ENCODE results near the gene PANK3.

PANK3 gene

DNA sequence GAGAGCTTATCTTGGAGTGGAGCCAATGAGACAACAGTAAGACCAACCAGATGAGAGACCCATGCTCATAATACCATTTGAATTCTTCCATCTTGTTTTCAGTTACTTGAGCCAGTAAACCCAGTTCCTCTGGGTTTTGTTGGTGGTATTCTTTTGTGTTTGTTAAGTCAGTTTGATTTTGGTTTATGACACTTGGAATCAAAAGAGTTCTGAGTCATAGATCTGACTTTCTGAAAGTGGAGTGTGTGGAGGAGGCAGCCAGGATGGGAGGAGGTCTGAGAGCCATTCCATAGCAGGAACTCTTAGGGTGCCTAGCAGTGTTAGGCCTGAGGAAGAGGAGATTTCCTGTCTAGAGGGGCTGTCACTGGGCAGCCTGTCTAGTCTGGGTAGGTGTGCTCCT is 24.6 kb upstream of the PANK3 start:
- DNase-seq (ENCODE audit: low read depth in 1 of 2, low spot score in 1 of 2) = no peak
- H3K27me3 ChIP-seq (ENCODE audit: insufficient read depth, poor library complexity, severe bottlenecking) = no peaks in the 10 kb centered on the region
- TF ChIP-seq, protein P1, sequence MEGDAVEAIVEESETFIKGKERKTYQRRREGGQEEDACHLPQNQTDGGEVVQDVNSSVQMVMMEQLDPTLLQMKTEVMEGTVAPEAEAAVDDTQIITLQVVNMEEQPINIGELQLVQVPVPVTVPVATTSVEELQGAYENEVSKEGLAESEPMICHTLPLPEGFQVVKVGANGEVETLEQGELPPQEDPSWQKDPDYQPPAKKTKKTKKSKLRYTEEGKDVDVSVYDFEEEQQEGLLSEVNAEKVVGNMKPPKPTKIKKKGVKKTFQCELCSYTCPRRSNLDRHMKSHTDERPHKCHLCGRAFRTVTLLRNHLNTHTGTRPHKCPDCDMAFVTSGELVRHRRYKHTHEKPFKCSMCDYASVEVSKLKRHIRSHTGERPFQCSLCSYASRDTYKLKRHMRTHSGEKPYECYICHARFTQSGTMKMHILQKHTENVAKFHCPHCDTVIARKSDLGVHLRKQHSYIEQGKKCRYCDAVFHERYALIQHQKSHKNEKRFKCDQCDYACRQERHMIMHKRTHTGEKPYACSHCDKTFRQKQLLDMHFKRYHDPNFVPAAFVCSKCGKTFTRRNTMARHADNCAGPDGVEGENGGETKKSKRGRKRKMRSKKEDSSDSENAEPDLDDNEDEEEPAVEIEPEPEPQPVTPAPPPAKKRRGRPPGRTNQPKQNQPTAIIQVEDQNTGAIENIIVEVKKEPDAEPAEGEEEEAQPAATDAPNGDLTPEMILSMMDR (IDR thresholded peaks at IDR 0.05; ENCODE audit: insufficient read depth, low read length) = no peak
- TF ChIP-seq, protein P2, sequence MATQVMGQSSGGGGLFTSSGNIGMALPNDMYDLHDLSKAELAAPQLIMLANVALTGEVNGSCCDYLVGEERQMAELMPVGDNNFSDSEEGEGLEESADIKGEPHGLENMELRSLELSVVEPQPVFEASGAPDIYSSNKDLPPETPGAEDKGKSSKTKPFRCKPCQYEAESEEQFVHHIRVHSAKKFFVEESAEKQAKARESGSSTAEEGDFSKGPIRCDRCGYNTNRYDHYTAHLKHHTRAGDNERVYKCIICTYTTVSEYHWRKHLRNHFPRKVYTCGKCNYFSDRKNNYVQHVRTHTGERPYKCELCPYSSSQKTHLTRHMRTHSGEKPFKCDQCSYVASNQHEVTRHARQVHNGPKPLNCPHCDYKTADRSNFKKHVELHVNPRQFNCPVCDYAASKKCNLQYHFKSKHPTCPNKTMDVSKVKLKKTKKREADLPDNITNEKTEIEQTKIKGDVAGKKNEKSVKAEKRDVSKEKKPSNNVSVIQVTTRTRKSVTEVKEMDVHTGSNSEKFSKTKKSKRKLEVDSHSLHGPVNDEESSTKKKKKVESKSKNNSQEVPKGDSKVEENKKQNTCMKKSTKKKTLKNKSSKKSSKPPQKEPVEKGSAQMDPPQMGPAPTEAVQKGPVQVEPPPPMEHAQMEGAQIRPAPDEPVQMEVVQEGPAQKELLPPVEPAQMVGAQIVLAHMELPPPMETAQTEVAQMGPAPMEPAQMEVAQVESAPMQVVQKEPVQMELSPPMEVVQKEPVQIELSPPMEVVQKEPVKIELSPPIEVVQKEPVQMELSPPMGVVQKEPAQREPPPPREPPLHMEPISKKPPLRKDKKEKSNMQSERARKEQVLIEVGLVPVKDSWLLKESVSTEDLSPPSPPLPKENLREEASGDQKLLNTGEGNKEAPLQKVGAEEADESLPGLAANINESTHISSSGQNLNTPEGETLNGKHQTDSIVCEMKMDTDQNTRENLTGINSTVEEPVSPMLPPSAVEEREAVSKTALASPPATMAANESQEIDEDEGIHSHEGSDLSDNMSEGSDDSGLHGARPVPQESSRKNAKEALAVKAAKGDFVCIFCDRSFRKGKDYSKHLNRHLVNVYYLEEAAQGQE (IDR thresholded peaks at IDR 0.05; ENCODE audit: insufficient replicate concordance, low read depth) = no peak
- no peak for TF ChIP-seq GABPA (IDR thresholded peaks at IDR 0.05; ENCODE audit: low read depth)
- TF ChIP-seq SPI1 (IDR thresholded peaks at IDR 0.05; ENCODE audit: borderline replicate concordance, low read depth) = no peak
- TF ChIP-seq POLR2AphosphoS5 (IDR thresholded peaks at IDR 0.05; ENCODE audit: low read depth) = no peak
- no peak overlapping the region for H3K27ac ChIP-seq (replicated peaks)
- no peak overlapping the region for H3K4me3 ChIP-seq (replicated peaks; ENCODE audit: insufficient read depth, low read length)

DNA sequence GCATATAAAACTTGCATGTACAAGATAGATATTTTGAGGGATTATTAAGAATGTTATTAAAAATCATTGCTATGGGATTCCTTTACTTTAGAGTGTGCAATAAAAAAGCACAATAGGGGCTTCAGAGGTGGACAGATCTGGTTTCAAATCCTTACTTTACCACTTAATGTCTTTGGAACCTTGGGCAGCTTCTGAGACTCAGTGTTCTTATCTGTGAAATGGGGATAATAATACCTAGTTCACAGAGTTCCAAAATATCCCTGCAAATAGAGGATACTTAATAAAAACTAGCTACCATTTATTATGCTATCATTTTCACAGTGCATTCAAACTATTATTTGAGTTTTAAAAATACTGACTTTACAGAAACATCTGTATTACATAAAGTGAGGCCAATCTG is 23.3 kb upstream of the PANK3 start:
- TF ChIP-seq GABPA (IDR thresholded peaks at IDR 0.05; ENCODE audit: low read depth) = no peak
- no peak for TF ChIP-seq POLR2AphosphoS5 (IDR thresholded peaks at IDR 0.05; ENCODE audit: low read depth)
- TF ChIP-seq, protein P2 (IDR thresholded peaks at IDR 0.05; ENCODE audit: insufficient replicate concordance, low read depth) = no peak
- no peak for TF ChIP-seq SPI1 (IDR thresholded peaks at IDR 0.05; ENCODE audit: borderline replicate concordance, low read depth)
- TF ChIP-seq, protein P1 (IDR thresholded peaks at IDR 0.05; ENCODE audit: insufficient read depth, low read length) = no peak
- H3K27me3 ChIP-seq (ENCODE audit: insufficient read depth, poor library complexity, severe bottlenecking) = no peaks in the 10 kb centered on the region
- no peak for DNase-seq (ENCODE audit: low read depth in 1 of 2, low spot score in 1 of 2)
- H3K4me3 ChIP-seq (replicated peaks; ENCODE audit: insufficient read depth, low read length) = no peak overlapping the region
- no peak overlapping the region for H3K27ac ChIP-seq (replicated peaks)

DNA sequence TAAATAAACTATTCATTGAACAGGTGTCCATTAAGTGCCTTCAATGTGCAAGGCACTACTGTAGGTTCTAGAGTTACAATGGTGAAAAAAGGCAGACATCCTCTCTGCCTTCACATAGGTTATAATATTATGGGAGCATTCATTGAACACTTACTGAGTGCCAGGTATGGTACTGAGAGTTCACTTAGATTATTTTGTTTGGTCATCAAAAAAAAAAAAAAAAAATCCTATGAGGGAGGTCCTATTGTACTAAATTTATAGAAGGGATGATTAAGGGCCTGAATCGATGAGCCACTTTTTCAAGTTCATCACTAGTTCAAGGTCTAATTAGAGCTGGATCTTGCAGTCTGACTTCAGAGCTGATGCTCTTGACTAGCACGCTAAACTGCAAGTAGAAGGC is 22.8 kb upstream of the PANK3 start:
- peaks cover 4% of the 10 kb centered on the region for H3K27me3 ChIP-seq (ENCODE audit: insufficient read depth, poor library complexity, severe bottlenecking)
- no peak for DNase-seq (ENCODE audit: low read depth in 1 of 2, low spot score in 1 of 2)
- H3K27ac ChIP-seq (replicated peaks) = no peak overlapping the region
- TF ChIP-seq POLR2AphosphoS5 (IDR thresholded peaks at IDR 0.05; ENCODE audit: low read depth) (no peak), SPI1 (IDR thresholded peaks at IDR 0.05; ENCODE audit: borderline replicate concordance, low read depth) (no peak)
- TF ChIP-seq, protein P1 (IDR thresholded peaks at IDR 0.05; ENCODE audit: insufficient read depth, low read length) = no peak
- no peak overlapping the region for H3K4me3 ChIP-seq (replicated peaks; ENCODE audit: insufficient read depth, low read length)

DNA sequence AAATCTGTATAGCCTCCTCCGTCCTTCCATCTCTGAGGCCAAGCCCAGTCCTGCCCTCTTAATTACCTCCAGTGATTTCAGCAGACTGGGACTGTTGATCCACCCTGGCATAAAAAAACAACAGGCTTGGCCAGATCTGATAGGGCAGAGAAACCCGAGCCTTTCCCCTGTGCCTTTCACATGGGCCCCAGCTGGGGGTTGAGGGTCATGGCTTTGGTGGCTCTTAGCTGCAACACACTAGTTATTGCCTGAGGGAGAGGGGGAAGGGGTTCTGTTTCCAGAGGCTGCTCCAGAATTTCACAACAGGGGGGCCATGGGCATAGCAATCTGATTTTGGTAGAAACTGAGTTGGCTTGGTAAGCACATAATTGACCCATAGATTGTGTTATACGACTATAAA is 21.2 kb upstream of the PANK3 start:
- H3K4me3 ChIP-seq (replicated peaks; ENCODE audit: insufficient read depth, low read length) = no peak overlapping the region
- H3K27ac ChIP-seq (replicated peaks) = no peak overlapping the region
- H3K27me3 ChIP-seq (ENCODE audit: insufficient read depth, poor library complexity, severe bottlenecking) = peaks cover 4% of the 10 kb centered on the region
- TF ChIP-seq SPI1 (IDR thresholded peaks at IDR 0.05; ENCODE audit: borderline replicate concordance, low read depth) = no peak
- TF ChIP-seq GABPA (IDR thresholded peaks at IDR 0.05; ENCODE audit: low read depth) = no peak
- TF ChIP-seq, protein P1 (IDR thresholded peaks at IDR 0.05; ENCODE audit: insufficient read depth, low read length) = no peak
- TF ChIP-seq POLR2AphosphoS5 (IDR thresholded peaks at IDR 0.05; ENCODE audit: low read depth) = no peak
- TF ChIP-seq, protein P2 (IDR thresholded peaks at IDR 0.05; ENCODE audit: insufficient replicate concordance, low read depth) = no peak
- DNase-seq (ENCODE audit: low read depth in 1 of 2, low spot score in 1 of 2) = no peak
